Stimulated activated CD8-positive, alpha-beta memory T cell treated with anti-CD3 and anti-CD28 coated beads, Interleukin-12 subunit alpha, Interleukin-12 subunit beta, amount 100 ng/mL, for 1 hour (primary cell): ENCODE measurements around the gene ARHGDIG.

Experiments used
- DNase-seq: peaks from one replicate; pipeline ENCODE4 v3.0.0-alpha.2; 2020; ENCODE audit warnings: low read depth

ARHGDIG gene

GRCh38 chr16:297832-298231 is 17.4 kb downstream of the ARHGDIG start:
- DNase-seq, result no peak

DNA sequence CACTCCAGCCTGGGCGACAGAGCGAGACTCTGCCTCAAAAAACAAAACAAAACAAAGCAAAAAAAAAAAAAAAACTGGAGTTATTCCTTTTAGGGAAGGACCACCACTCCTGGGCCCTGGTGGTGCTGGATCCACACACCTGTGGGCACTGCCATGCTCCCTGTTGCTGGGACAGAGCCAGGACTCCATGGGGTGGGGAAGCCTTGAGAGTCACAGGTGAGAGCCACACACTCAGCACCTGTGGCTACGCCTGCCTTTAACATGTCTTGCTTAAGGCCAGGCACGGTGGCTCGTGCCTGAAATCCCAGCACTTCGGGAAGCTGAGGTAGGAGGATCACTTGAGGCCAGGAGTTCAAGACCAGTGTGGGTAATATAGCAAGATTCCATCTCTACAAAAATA is 20.8 kb downstream of the ARHGDIG start:
- no peak for DNase-seq

DNA sequence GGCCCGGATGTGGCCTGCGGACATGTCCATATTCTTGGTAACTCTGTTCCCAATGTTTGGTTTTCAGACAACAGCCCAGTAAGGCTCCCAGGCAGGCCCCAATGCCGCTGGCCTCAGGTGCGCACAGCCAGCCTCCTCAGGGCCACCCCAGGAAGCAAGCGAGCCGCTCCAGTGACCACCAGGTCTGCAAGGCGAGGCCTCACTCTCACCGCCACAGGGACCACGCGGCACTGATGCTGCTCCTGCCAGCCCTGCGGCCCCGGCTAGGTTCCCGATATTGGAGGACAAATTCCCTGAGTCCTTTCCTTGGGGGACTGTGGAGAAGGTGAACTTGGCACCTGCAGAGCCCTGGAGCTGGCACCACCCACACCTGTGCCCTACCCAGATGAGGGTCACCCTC is 21.6 kb downstream of the ARHGDIG start:
- no peak for DNase-seq

DNA sequence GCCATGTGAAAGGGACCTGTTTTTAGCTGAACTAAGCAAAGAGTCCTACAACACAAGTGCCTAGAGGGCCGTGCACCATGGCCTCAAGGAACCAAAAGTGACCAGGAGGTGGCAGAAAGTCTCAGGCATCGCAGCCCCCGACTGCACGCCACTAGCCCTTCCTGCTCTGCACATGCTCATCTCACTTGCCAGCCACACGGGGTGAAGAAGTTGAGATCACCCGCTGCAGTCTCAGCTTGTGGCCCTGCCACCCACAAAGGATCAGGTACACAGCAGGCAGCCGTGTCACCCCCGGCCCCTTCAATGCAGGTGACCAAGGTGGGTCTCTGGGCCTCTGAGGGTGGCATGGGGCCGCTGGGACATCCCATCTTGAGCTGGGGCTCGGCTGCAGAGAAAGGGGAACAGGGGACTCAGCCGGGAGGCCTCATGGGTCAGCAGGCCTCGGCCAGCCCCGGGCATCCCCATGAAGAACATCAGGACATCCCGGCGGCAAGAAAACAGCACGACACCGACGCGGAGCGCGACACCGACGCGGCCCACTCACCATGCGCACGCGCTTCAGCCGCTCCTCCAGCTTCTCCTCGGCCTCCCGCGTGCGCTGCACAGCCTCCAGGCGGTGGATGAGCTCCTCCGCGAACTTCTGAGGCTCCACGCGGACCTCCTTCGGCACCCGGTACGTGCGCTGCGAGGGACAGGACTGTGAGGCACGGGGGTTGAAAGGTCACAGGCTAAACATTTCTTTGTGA is 23.5 kb downstream of the ARHGDIG start:
- DNase-seq, result no peak

GRCh38 chr16:305916-306626 is 25.7 kb downstream of the ARHGDIG start:
- no peak for DNase-seq

DNA sequence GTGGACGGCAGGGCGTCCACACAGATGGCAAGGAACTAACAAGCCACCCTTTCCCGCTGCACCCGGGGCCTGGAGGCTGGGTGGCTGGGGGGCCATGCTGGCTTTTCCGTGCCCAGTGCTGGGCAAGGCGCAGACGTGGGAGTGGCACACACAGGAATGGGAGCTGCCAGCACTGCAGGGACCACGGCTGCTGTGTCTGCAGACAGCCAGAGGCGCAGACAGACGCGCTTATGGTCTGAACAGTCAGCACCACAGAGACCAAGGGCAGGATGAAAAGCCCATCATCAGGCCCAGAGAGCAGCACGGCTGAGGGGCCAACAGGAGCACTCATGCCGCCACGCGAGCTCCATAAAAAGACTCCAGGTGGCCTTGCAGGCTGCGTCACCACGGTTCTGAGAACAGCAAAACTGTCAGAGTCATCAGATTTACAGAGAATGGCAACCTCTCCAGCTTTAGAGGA is 26.6 kb downstream of the ARHGDIG start:
- DNase-seq, result no peak

DNA sequence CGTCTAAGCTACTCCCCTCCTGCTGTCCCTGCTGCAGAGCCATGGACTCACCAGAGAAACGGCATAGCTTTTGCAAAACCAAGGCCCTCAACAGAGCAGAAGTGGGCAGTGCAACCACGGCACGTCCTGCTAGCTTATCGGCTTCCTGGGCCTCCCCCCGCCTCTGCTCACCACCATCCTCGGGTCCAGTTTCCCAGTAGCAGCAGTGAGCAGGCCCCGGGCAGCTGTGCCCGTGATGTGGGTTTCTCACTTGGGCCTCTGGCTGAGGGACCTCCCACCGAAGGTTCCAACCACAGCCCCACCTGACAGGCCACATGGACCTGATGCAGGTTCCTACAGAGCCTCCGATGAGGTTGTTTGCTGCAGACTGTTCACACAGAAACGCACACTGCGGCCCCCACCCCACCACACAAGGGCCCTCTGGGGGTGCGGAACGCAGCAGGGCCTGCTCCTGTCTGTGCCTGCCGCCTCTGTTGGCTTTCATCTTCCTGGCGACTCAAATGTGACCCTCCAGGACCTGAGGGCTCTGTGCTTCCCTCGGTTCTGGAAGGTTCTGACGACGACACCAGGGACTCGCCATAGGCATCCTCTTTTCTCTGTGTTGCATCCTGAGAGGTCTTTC is 27.4 kb downstream of the ARHGDIG start:
- no peak for DNase-seq

- no peak for DNase-seq
These were observed 29.1 kb downstream of the ARHGDIG start for GRCh38 chr16:309476-309875.

DNA sequence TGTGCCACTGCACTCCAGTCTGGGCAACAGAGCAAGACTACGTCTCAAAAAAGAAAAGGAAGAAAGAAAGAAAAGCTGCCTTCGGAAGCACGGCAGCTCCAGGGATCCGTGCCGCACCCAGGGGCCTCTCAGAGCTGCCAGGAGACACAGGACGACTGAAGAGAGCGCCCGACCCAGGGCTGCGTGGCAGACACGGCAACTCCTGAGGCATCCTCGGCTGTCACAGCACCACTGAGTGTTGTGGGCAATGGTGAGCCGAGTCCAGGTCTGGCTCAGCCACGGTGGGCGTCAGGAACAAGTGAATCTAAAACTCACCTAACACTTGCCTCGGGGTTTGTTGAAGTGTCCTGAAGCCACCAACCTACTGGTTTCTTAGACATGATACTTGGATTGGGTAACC is 31.3 kb downstream of the ARHGDIG start:
- DNase-seq, result no peak

DNA sequence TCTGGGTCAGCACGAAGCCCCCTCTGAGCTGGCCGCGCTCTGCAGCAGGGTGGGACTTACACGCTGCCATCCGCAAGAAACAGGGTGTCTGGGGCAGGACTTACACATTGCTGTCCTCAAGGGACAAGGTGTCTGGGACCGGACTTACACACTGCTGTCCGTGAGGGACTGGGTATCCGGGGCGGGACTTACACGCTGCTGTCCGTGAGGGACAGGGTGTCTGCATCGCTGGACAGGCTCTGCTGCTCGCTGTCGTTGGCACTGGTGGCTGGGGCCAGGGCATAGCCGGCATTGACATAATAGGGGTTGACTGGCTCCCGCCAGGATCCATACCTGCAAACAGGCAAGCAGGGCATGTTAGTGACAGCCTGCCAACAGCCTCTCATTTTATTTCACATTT is 34.0 kb downstream of the ARHGDIG start:
- DNase-seq, result no peak

GRCh38 chr16:314795-315299 is 34.5 kb downstream of the ARHGDIG start:
- no peak for DNase-seq

GRCh38 chr16:316741-317464 is 36.5 kb downstream of the ARHGDIG start:
- no peak for DNase-seq

GRCh38 chr16:317583-317982 is 37.2 kb downstream of the ARHGDIG start:
- no peak for DNase-seq

DNA sequence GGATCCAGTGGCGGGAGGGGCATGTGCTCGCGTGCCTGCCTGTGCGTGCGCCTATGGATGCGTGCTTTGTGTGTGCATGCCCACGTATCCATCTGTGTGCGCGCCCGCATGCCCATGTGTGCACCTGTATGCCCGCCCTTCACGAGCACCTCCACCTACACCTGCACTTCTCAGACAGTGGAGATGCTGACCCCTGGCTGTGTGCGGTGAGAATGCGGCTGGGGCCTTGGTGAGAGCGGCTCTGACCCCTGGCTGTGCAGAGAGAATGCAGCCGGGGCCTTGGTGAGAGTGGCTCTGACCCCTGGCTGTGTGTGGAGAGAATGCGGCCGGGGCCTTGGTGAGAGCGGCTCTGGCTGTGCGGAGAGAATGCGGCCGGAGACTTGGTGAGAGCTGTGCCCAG is 38.2 kb downstream of the ARHGDIG start:
- no peak for DNase-seq

DNA sequence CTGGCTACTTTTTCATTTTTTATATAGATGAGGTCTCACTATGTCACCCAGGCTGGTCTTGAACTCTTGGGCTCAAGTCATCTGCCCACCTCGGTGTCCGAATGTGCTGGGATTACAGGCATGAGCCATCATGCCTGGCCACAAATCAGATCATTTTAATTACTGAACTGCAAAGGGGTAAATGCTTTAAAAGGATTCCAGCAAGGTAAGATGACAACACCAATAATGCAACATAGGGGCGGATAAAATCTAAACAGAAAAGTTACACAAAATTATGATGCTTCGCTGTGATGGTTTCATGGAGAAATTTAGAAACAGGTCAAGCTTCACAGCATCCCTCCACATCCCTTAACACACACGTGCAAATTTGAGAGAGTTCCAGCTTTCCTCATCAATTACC is 39.8 kb downstream of the ARHGDIG start:
- DNase-seq, result no peak

- no peak for DNase-seq
These were observed 41.1 kb downstream of the ARHGDIG start for GRCh38 chr16:321532-321931.

DNA sequence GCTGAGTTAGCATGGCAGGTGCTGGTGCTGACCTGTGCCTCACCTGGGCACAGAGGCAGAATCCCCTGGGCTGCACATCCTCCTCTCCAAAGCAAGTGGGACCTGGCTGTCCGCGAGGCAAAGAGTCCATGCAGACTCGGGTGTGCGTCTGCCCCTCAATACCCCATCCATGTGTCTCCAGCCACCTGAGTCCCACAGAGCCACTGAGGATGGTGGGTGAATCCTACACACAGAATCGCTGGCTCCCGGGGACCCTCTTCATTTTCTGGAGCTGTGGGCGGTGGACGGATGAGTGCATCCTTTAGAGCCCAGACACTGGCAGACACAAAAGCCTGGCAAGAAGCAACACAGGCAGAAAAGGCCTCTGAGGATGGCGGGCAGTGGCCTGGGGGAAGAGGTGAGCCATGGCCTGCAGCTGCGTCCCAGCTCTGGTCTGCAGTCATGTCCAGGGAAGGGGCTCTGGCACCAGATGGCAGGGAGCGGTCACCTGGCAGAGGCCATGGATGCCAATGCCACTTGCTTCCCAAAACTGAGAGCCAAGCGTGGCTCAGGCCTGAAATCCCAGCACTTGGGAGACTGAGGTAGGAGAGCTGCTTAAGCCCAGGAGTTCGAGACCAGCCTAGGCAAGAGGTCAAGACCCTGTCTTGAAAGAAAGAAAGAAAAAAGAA is 42.2 kb downstream of the ARHGDIG start:
- DNase-seq, result no peak

- no peak for DNase-seq
These were observed 43.7 kb downstream of the ARHGDIG start for GRCh38 chr16:324201-324450.

DNA sequence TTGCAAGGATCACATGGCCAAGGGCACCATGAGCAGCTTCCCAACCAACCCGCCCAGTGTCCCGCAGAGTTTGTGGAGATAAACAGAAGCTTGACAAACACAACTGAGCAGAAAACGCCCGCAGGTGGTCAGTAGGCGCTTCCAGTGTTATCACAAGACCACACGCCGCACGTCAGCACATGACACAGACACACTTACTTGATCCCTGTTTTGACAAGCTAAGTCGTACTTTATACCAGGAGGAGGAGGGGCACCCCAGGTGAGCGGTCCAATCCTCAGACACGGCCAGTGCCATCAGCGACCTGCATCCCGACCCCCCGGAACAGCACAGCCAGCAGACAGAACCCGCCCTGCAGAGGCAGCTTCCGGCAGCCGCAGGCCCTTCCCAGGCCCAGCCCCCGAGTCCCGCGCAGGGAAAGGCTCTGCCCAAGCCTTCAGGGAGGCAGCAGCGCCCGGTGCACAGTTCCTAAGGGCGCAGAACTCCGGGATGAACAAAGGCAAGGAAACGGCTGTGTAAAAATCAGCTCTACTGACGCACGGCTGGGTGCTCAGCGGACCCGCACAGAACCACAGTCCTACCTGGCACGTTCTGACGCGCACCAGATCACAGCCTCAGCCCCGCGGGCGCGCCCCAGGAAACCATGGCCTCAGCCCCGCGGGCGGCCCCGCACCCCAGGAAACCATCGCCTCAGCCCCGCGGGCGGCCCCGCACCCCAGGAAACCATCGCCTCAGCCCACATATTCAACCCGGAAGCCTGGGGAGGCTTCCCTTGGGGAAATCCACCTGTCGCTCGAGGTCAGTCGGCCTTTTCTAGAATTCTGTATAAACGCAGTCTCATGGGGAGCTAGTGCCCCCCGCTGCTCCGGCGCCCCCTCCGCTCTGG is 44.3 kb downstream of the ARHGDIG start:
- DNase-seq, result peak; percentile 27

DNA sequence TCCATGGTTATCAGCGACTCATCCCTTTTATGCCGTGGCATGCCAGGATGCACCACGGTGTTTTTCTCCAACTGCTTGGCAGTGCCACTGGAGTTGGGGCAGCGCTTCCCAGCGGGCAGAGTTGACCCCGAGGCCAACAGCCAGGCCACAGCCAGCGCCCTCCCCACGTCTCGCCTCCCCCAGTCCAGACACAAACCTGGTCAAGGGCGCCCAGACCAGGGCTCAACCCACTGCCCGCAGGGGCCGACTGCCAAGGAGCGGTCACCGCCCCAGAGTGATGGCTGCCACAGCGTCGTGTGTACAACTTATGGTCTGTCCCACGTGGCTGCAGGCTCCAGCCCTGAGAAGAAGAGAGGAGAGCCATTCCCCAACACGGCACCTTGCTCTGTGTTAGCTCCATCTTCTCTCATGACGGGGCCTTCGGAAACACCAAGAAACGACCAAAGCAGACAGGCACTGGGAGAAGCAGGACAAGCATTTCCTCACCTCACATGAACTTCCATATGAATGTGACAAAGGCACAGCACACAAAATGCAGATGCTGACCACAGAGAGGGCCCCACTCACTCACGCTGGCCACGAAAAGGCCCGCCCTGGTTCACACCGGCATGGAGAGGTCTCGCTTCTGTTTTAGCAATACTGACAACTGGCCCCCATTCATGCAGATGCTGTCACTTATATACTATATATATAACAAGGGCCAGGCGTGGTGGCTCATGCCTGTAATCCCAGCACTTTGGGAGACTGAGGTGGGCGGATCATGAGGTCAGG is 45.2 kb downstream of the ARHGDIG start:
- no peak for DNase-seq
